GM12878 (cell line): ENCODE measurements around the gene ZNF608. TPM values are rescaled to one million over a fixed set of nuclear protein-coding genes. Genes with fewer than 3 reads are reported as not detected.
A peak's percentile ranks its signal among the peaks of the same experiment; 100 is the strongest.

Experiments
- ATAC-seq: fragments of 200-7000 bp; cut with Tn5 transposase; 3 replicates; pipeline ENCODE4 v1.9.1; 2020; ENCODE audit warnings: mild to moderate bottlenecking, moderate library complexity
- BruUV-seq: library from RNA; stranded (reverse); fragments of 400-500 nt; replicated peaks from 2 replicates; lab custom pipeline; 2021; lab: Mats Ljungman, UMichigan
- CTCF ChIA-PET: fragments of 300-600 bp; sonication (Branson Sonifier 250); formaldehyde crosslinking; extraction: SDS; loops from one replicate; lab custom pipeline; 2021; ENCODE audit warnings: inconsistent platforms; lab: Yijun Ruan, JAX
- POLR2A ChIA-PET: fragments of 350-600 bp; formaldehyde crosslinking; extraction: SDS; loops from one replicate; lab custom pipeline; 2021; ENCODE audit warnings: inconsistent platforms; lab: Charles Lee
- RAD21 ChIA-PET: fragments of 300-600 bp; sonication (Branson Sonifier 250); formaldehyde crosslinking; loops from one replicate; lab custom pipeline; 2023; ENCODE audit warnings: antibody characterized with exemption; ENCODE audit not compliant: unreplicated experiment; lab: Charles Lee
- SMC1A ChIA-PET: fragments of 300-600 bp; sonication (Branson Sonifier 250); formaldehyde crosslinking; loops from one replicate; lab custom pipeline; 2023; ENCODE audit not compliant: unreplicated experiment, uncharacterized antibody; lab: Charles Lee
- DNase-seq: peaks from one replicate; pipeline ENCODE4 v3.0.0-alpha.2; 2011; ENCODE audit warnings: low read depth, low spot score
- FAIRE-seq: peaks from 3 replicates; lab custom pipeline; 2011; peaks lifted over from hg19 to GRCh38; lab: Jason Lieb, UNC
- H2AFZ ChIP-seq: 2 replicates; pipeline ENCODE4 v1.6.0; 2011; ENCODE audit warnings: low read depth, low read length, control low read depth; ENCODE audit not compliant: control insufficient read depth
- H3K27ac ChIP-seq: 2 replicates; pipeline ENCODE4 v1.5.1; 2011; ENCODE audit warnings: control low read depth; ENCODE audit not compliant: control insufficient read depth, insufficient read depth
- H3K27me3 ChIP-seq, 2 experiments: replicated peaks in 1 of 2; 2 replicates each; pipeline versions ENCODE4 v1.6.0 to v1.6.1; 2011; ENCODE audit warnings: low read length in 1 of 2; ENCODE audit not compliant: control insufficient read depth in 2 of 2, insufficient read depth in 2 of 2
- H3K36me3 ChIP-seq, 2 experiments: 2 replicates each; pipeline ENCODE4 v1.5.1; 2011; ENCODE audit warnings: low read length in 1 of 2; ENCODE audit not compliant: control insufficient read depth in 2 of 2, insufficient read depth in 2 of 2
- H3K4me1 ChIP-seq: 2 replicates; pipeline ENCODE4 v1.6.1; 2011; ENCODE audit warnings: mild to moderate bottlenecking, low read length, moderate library complexity, mixed read lengths; ENCODE audit not compliant: control insufficient read depth, insufficient read depth
- H3K4me2 ChIP-seq: 2 replicates; pipeline ENCODE4 v1.6.0; 2011; ENCODE audit warnings: control low read depth; ENCODE audit not compliant: control insufficient read depth, insufficient read depth
- H3K4me3 ChIP-seq: fragments of 200-600 bp; sonication (generic); 2 replicates; pipeline ENCODE4 v1.5.1; 2016
- H3K79me2 ChIP-seq: 2 replicates; pipeline ENCODE4 v1.6.0; 2011; ENCODE audit warnings: low read length; ENCODE audit not compliant: control insufficient read depth, insufficient read depth
- H3K9ac ChIP-seq: 2 replicates; pipeline ENCODE4 v1.8.0; 2011; ENCODE audit warnings: low read length, control low read depth, mixed read lengths; ENCODE audit not compliant: control insufficient read depth, insufficient read depth
- H3K9me3 ChIP-seq: replicated peaks from 3 replicates; pipeline ENCODE4 v1.5.1; 2011; ENCODE audit warnings: mild to moderate bottlenecking, low read length; ENCODE audit not compliant: control insufficient read depth, insufficient read depth
- H4K20me1 ChIP-seq: 2 replicates; pipeline ENCODE4 v1.6.0; 2011; ENCODE audit not compliant: control insufficient read depth, insufficient read depth
- ASH2L ChIP-seq: fragments of 300-600, 200-600 bp; sonication (generic); IDR thresholded peaks from 2 replicates; pipeline ENCODE4 v1.6.1; 2017; ENCODE audit warnings: low read depth, mild to moderate bottlenecking, borderline replicate concordance
- BACH1 ChIP-seq: fragments of 450-650 bp; IDR thresholded peaks from 2 replicates; pipeline ENCODE4 v1.6.1; 2017; ENCODE audit warnings: mild to moderate bottlenecking, borderline replicate concordance
- BCL3 ChIP-seq: IDR thresholded peaks from 2 replicates; pipeline ENCODE4 v1.6.1; 2011; ENCODE audit warnings: borderline replicate concordance, low read depth, mild to moderate bottlenecking, moderate library complexity, low read length; ENCODE audit not compliant: insufficient read depth, poor library complexity, severe bottlenecking
- CUX1 ChIP-seq: IDR thresholded peaks from 2 replicates; pipeline ENCODE4 v1.6.1; 2012; ENCODE audit warnings: improper control_type of control experiment, low read depth, low read length; ENCODE audit not compliant: insufficient replicate concordance
- E4F1 ChIP-seq: fragments of 450-650 bp; IDR thresholded peaks from 2 replicates; pipeline ENCODE4 v1.6.1; 2018; ENCODE audit warnings: borderline replicate concordance, mild to moderate bottlenecking; ENCODE audit not compliant: partially characterized antibody
- GABPA ChIP-seq: IDR thresholded peaks from 2 replicates; pipeline ENCODE4 v1.6.1; 2014; ENCODE audit warnings: antibody characterized with exemption, low read depth, mild to moderate bottlenecking, inconsistent platforms
- JUNB ChIP-seq: IDR thresholded peaks from 2 replicates; pipeline ENCODE4 v1.6.1; 2016; ENCODE audit warnings: antibody characterized with exemption, mild to moderate bottlenecking
- ZBTB11 ChIP-seq: fragments of 450-650 bp; formaldehyde crosslinking; IDR thresholded peaks from 2 replicates; pipeline ENCODE4 v1.5.0; 2022; ENCODE audit warnings: mild to moderate bottlenecking, missing genetic modification characterization
- ZNF24 ChIP-seq: fragments of 450-650 bp; IDR thresholded peaks from 2 replicates; pipeline ENCODE4 v1.6.1; 2017; ENCODE audit warnings: antibody characterized with exemption, mild to moderate bottlenecking
- WGBS: methylation state at CpG from one replicate; pipeline ENCODE4 v1.1.6; 2016; ENCODE audit warnings: low lambda C conversion rate; ENCODE audit not compliant: insufficient replicate concordance, insufficient coverage; ENCODE audit errors: missing lambda C conversion rate; 5-methylcytosine and 5-hydroxymethylcytosine counted together
- in situ Hi-C: fragments of 300-500 bp; cut with MboI; formaldehyde crosslinking; loops from 9 replicates; pipeline ENCODE4 v1.14.3; 2018; ENCODE audit warnings: mixed read lengths
- intact Hi-C: fragments of 100-400 bp; cut with micrococcal nuclease; formaldehyde crosslinking; loops from one replicate; pipeline ENCODE4 v1.14.2; 2022; ENCODE audit not compliant: unreplicated experiment
- polyA plus RNA-seq, 11 experiments: library from polyadenylated mRNA; depleted of rRNA in 4 of 11; unstranded in 6 of 11; stranded (reverse) in 5 of 11; fragments of >200 nt; fragmentation: Nextera tagmentation in 4 of 11; fragmentation: Illumina TruSeq in 1 of 11; extraction: Ambion mirVana in 4 of 11; extraction: Trizol in 1 of 11; gene quantifications; 1 replicate in 1 of 11; 2 replicates in 10 of 11; pipeline versions ENCODE4 v1.2.1 to v1.2.3, GENCODE V29; 2011 to 2016; ENCODE audit warnings: inconsistent platforms in 2 of 11, missing spikeins in 2 of 11, low read depth in 1 of 11
- total RNA-seq, 4 experiments: library from RNA; depleted of rRNA in 3 of 4; stranded (reverse); fragments of >200 nt in 3 of 4; fragmentation: Illumina TruSeq in 1 of 4; extraction: Trizol in 1 of 4; gene quantifications; 2 replicates each; pipeline versions ENCODE4 v1.2.1 to v1.2.3, GENCODE V29; 2013 to 2021

Gene ZNF608
- total and polyA plus RNA-seq, 10 of the 15 experiments (the other 5 are each of a cell fraction or from before 2014, with no cell fraction given), result 0.19 to 6.7 (median 0.64) TPM

- Histone ChIP-seq H3K27ac (peak overlapping the region; percentile 62), H3K4me1 (peaks cover 56% of the 10 kb centered on the region), H3K36me3 (no peaks in the 10 kb centered on the region; a peak in 1 of 4 replicates), H4K20me1 (no peaks in the 10 kb centered on the region), H3K4me2 (peak overlapping the region; percentile 66), H3K4me3 (no peak overlapping the region), H3K79me2 (peaks cover 39% of the 10 kb centered on the region), H3K27me3 (no peaks in the 10 kb centered on the region), H3K9ac (no peak overlapping the region), H2AFZ (no peak overlapping the region; the same call in 1 of the 2 replicates), H3K9me3 (no peaks in the 10 kb centered on the region)
- ChIA-PET SMC1A (interaction anchor here (0.6 to 2.6 kb wide), 11 partner anchors 9 to 54 kb away, joined by 3 to 12 read pairs (median 5); no protein-coding TSS in a partner anchor), CTCF (interaction anchor here (1.4 to 4.7 kb wide), 2 partner anchors 13 to 27 kb away, joined by 3 to 13 read pairs; no protein-coding TSS in a partner anchor), POLR2A (interaction anchor here (1.1 to 1.3 kb wide), 2 partner anchors 35 to 42 kb away, joined by 3 read pairs; no protein-coding TSS in a partner anchor), RAD21 (interaction anchor here (0.8 to 5.2 kb wide), 7 partner anchors 28 to 219 kb away, joined by 3 to 23 read pairs (median 6); no protein-coding TSS in a partner anchor)
- no TSS peak for BruUV-seq
- intact Hi-C loops, result no loop called here
- WGBS, result 46% methylated on average over 6 of the region's 6 CpGs
- FAIRE-seq, result no peak
- ATAC-seq, result peak; percentile 9; the same call in 2 of the 3 replicates
- no peak for DNase-seq
- in situ Hi-C loops, result loop anchor here (25.0 kb wide), 1 partner anchor 1040 kb away; no protein-coding TSS in a partner anchor
- TF ChIP-seq CUX1, result no peak
- TF ChIP-seq ASH2L, result no peak
- no peak for TF ChIP-seq GABPA
- TF ChIP-seq ZBTB11 (CRISPR knock-in tag), result no peak
- TF ChIP-seq ZNF24, result peak; percentile 74
- no peak for TF ChIP-seq JUNB
- no peak for TF ChIP-seq E4F1
- TF ChIP-seq BCL3, result no peak
- TF ChIP-seq BACH1, result no peak
Measured at GRCh38 chr5:124701873-124702425, 44.5 kb downstream of the ZNF608 start.
